ENCODE data around the gene APIP. TPM values are rescaled to one million over a fixed set of nuclear protein-coding genes. Genes with fewer than 3 reads are reported as not detected.
A peak's percentile ranks its signal among the peaks of the same experiment; 100 is the strongest.

The APIP gene, protein sequence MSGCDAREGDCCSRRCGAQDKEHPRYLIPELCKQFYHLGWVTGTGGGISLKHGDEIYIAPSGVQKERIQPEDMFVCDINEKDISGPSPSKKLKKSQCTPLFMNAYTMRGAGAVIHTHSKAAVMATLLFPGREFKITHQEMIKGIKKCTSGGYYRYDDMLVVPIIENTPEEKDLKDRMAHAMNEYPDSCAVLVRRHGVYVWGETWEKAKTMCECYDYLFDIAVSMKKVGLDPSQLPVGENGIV
- 10 to 100 TPM; 11.7 to 25.6 (median 13.8) TPM for total RNA-seq

DNA sequence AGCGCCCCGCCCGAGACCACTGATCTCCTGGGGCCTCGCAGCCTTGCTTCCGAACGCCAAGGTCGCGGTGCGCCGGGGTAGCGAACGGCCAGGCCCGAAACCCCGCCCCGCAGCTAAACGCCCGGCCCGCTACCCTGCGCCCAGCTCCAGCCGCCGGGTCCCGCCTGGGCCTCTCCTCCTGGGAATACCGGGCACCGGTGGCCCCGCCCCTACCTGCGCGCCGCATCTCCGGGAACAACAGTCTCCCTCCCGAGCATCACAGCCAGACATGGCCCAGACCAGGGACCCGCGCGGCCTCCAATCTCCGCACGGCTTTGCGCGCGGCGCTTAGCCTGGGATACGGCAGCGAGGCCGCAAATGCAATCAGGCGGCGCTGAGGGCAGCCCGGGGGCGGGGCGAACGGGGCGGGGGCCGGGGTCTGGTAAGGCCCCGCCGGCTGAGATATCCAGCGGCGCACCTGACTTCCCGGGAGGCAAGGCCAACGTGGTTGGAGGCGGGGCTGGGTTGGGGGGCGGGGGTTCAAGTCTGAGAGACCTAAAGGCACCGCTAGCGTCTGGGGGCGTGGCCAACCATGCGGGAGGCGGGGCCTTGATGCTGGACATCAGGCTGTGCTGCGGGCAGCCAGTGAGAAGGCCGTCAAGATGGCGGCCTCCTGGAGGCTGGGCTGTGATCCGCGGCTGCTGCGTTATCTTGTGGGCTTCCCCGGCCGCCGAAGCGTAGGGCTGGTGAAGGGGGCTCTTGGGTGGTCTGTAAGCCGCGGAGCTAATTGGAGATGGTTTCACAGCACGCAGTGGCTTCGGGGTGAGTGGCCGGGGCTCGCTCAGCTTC, at the start of gene APIP, which contains the start of gene PDHX:
Gene APIP (minus strand): TSS at position 365 of the 828 bp plus-strand sequence. CDS start 95 bp downstream, at position 270.
Gene PDHX (plus strand): TSS at position 604 of the 828 bp plus-strand sequence. CDS start 38 bp downstream, at position 642.
- H3K4me3 ChIP-seq: peak within 1 kb of the TSS; percentile 78 to 97 (median 90)
- H3K27ac ChIP-seq: peak within 1 kb of the TSS; percentile 93 to 97 (median 94)
- H3K36me3 ChIP-seq: no peaks in the 10 kb centered on the region
- DNase-seq: peak; percentile 99 to 100 (median 100)
- no peaks in the 10 kb centered on the region for H3K27me3 ChIP-seq
- H3K4me1 ChIP-seq: peaks cover 0 to 22% (median 3%) of the 10 kb centered on the region in 4 donors
- no peaks in the 10 kb centered on the region for H3K9me3 ChIP-seq
- TF ChIP-seq, protein P1, sequence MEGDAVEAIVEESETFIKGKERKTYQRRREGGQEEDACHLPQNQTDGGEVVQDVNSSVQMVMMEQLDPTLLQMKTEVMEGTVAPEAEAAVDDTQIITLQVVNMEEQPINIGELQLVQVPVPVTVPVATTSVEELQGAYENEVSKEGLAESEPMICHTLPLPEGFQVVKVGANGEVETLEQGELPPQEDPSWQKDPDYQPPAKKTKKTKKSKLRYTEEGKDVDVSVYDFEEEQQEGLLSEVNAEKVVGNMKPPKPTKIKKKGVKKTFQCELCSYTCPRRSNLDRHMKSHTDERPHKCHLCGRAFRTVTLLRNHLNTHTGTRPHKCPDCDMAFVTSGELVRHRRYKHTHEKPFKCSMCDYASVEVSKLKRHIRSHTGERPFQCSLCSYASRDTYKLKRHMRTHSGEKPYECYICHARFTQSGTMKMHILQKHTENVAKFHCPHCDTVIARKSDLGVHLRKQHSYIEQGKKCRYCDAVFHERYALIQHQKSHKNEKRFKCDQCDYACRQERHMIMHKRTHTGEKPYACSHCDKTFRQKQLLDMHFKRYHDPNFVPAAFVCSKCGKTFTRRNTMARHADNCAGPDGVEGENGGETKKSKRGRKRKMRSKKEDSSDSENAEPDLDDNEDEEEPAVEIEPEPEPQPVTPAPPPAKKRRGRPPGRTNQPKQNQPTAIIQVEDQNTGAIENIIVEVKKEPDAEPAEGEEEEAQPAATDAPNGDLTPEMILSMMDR (IDR thresholded peaks at IDR 0.05): no peak
- peak; percentile 82 to 93 for TF ChIP-seq POLR2A (IDR thresholded peaks at IDR 0.05)

DNA sequence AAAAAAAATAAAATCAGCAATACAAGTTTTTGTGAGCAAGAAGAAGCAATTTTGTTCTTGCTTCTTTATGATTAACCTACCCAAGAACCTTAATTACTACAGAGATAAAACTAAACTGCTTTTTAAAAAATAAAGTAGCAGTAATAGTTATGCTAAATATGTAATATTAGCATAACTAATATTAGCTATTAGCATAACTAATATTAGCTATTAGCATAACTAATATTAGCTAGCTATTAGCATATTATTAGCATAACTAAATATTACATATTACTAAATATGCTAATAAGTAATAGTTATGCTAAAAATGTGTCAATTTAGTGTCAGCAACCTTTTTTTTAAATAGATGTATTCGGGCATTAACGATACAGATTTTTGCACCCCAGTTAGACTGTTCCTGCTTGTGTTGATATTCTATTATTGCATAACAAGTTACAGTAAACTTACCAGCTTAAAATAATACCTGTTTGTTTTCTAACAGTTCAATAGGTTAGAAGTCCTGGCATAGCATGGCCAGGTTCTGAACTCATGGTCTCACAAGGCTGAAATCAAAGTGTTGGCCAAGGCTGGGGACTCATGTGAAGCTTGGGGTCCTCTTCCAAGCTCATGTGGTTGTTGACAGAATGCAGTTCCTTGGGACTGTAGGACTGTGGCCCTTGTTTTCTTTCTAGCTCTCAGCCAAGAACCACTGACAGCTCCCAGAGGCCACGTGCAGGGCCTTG, 48.6 kb upstream of the APIP start:
- Histone ChIP-seq H3K4me1 (no peaks in the 10 kb centered on the region), H3K27me3 (no peaks in the 10 kb centered on the region), H3K4me3 (no peak overlapping the region), H3K9me3 (no peaks in the 10 kb centered on the region), H3K27ac (no peak overlapping the region), H3K36me3 (peaks cover 0 to 32% (median 0%) of the 10 kb centered on the region in 3 donors)
- no peak for DNase-seq
- TF ChIP-seq POLR2A (IDR thresholded peaks at IDR 0.05): no peak

DNA sequence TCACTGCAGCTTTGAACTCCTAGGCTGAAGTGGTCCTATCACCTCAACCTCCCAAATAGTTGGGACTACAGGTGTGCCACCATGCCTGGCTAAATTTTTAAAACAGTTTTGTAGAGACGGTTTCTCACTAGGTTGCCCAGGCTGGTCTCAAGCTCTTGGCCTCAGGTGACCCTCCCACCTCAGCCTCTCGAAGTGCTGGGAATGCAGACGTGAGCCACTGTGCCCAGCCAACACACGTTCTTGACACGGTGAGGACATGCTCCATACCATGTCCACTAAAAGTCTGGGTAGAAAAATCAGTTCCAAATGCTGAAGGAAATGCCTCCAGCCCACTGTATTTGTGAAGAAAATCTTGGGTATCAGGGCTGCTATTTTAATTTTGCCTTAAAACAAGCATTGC, 47.2 kb upstream of the APIP start:
- TF ChIP-seq, protein P1 (IDR thresholded peaks at IDR 0.05): no peak
- no peak for TF ChIP-seq POLR2A (IDR thresholded peaks at IDR 0.05)
- H3K27ac ChIP-seq: no peak overlapping the region
- no peak overlapping the region for H3K4me3 ChIP-seq
- H3K4me1 ChIP-seq: no peaks in the 10 kb centered on the region
- H3K36me3 ChIP-seq: peaks cover 0 to 21% (median 0%) of the 10 kb centered on the region in 3 donors
- DNase-seq: no peak
- H3K27me3 ChIP-seq: no peaks in the 10 kb centered on the region
- no peaks in the 10 kb centered on the region for H3K9me3 ChIP-seq

DNA sequence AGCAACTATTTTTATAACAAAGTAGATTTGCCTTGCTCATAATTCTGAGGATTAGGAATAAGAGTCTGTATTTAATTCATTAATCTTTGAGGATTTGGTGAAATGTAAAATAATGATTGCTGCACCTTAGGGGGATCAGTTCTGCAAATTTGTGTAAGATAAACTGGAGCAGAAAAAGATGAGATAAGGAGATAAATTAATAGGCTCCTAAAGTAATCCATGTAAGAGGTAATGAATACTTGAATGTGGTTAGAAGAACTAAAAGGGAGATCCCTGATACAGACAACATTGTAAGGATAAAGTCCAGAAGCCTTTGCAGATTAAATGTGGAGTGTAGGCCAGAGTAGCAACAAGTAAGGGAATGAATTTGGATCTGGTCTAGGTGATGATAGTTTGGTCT, 45.9 kb upstream of the APIP start:
- no peaks in the 10 kb centered on the region for H3K27me3 ChIP-seq
- H3K9me3 ChIP-seq: no peaks in the 10 kb centered on the region
- H3K4me3 ChIP-seq: no peak overlapping the region
- no peaks in the 10 kb centered on the region for H3K4me1 ChIP-seq
- TF ChIP-seq, protein P1 (IDR thresholded peaks at IDR 0.05): no peak
- TF ChIP-seq POLR2A (IDR thresholded peaks at IDR 0.05): no peak
- peaks cover 0 to 10% (median 0%) of the 10 kb centered on the region in 3 donors for H3K36me3 ChIP-seq
- no peak for DNase-seq
- H3K27ac ChIP-seq: no peak overlapping the region

DNA sequence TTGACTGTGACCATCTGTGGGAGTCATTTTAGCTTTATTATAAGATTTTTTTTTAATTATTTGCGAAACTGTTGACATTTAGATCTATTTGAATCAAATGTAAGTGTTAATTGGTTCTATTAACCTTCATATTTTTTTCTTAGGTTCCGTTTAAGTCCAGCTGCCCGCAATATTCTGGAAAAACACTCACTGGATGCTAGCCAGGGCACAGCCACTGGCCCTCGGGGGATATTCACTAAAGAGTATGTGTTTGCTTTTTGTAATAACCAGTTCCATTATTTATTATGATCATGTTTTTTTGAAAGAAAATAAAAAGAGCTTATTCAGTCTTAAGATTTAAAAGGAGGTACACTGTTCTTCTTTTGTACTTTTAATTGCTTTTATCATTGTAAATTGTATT, 44.1 kb upstream of the APIP start:
- Histone ChIP-seq H3K9me3 (no peaks in the 10 kb centered on the region), H3K27ac (no peak overlapping the region), H3K4me3 (no peak overlapping the region), H3K27me3 (no peaks in the 10 kb centered on the region), H3K4me1 (no peaks in the 10 kb centered on the region), H3K36me3 (peaks cover 0 to 4% (median 0%) of the 10 kb centered on the region in 3 donors)
- no peak for DNase-seq
- no peak for TF ChIP-seq POLR2A (IDR thresholded peaks at IDR 0.05)
- TF ChIP-seq, protein P1 (IDR thresholded peaks at IDR 0.05): no peak

Data from Peyer's patch (tissue), 4 donors.